ENCODE measurements around the gene SEPTIN12.

DNA sequence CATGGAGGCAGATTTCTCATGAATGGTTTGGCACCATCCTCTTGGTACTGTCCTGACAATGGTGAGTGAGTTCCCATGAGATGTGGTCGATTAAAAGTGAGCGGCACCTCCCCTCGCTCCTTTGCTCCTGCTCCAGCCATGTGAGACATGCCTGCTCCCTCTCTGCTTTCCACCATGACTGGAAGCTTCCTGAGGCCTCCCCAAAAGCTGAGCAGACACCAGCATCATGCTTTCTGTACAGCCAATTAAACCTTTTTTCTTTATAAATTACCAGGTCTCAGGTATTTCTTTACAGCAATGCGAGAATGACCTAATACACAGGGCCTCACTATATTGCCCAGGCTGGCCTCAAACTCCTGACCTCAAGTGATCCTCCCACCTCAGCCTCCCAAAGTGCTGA, 33.3 kb downstream of the SEPTIN12 start:
- no peak for TF ChIP-seq POLR2AphosphoS5 (IDR thresholded peaks at IDR 0.05; ENCODE audit: low read depth, low read length)
- no peak for TF ChIP-seq SIN3A (IDR thresholded peaks at IDR 0.05; ENCODE audit: borderline replicate concordance, insufficient read depth, low read length)
- no peak for TF ChIP-seq TAF1 (IDR thresholded peaks at IDR 0.05; ENCODE audit: borderline replicate concordance, insufficient read depth, low read length)
- TF ChIP-seq, protein P1, sequence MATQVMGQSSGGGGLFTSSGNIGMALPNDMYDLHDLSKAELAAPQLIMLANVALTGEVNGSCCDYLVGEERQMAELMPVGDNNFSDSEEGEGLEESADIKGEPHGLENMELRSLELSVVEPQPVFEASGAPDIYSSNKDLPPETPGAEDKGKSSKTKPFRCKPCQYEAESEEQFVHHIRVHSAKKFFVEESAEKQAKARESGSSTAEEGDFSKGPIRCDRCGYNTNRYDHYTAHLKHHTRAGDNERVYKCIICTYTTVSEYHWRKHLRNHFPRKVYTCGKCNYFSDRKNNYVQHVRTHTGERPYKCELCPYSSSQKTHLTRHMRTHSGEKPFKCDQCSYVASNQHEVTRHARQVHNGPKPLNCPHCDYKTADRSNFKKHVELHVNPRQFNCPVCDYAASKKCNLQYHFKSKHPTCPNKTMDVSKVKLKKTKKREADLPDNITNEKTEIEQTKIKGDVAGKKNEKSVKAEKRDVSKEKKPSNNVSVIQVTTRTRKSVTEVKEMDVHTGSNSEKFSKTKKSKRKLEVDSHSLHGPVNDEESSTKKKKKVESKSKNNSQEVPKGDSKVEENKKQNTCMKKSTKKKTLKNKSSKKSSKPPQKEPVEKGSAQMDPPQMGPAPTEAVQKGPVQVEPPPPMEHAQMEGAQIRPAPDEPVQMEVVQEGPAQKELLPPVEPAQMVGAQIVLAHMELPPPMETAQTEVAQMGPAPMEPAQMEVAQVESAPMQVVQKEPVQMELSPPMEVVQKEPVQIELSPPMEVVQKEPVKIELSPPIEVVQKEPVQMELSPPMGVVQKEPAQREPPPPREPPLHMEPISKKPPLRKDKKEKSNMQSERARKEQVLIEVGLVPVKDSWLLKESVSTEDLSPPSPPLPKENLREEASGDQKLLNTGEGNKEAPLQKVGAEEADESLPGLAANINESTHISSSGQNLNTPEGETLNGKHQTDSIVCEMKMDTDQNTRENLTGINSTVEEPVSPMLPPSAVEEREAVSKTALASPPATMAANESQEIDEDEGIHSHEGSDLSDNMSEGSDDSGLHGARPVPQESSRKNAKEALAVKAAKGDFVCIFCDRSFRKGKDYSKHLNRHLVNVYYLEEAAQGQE (IDR thresholded peaks at IDR 0.05; ENCODE audit: insufficient read depth in 1 of 2, low read depth in 2 of 2, low read length in 2 of 2): no peak
- no peak for TF ChIP-seq FOXP2 (optimal IDR thresholded peaks at IDR 0.05; ENCODE audit: borderline replicate concordance, extremely low read depth, extremely low read length, insufficient read depth)
